Measurements from ENCODE around the gene CIAO2B. TPM values are rescaled to one million over a fixed set of nuclear protein-coding genes. Genes with fewer than 3 reads are reported as not detected.

The CIAO2B gene
- total RNA-seq, 1 experiment from 2014 or later, result 59.7 TPM

- TF ChIP-seq ZNF423 (CRISPR knock-in tag; IDR thresholded peaks at IDR 0.05) (no peak), ZNF532 (CRISPR knock-in tag; IDR thresholded peaks at IDR 0.05; ENCODE audit: borderline replicate concordance) (no peak), HMGA2 (CRISPR knock-in tag; IDR thresholded peaks at IDR 0.05) (no peak), ESRRA (CRISPR knock-in tag; IDR thresholded peaks at IDR 0.05; ENCODE audit: borderline replicate concordance) (no peak), FOXK1 (CRISPR knock-in tag; IDR thresholded peaks at IDR 0.05) (no peak), FOXP1 (CRISPR knock-in tag; IDR thresholded peaks at IDR 0.05; ENCODE audit: borderline replicate concordance) (no peak)
- TF ChIP-seq, protein P1, sequence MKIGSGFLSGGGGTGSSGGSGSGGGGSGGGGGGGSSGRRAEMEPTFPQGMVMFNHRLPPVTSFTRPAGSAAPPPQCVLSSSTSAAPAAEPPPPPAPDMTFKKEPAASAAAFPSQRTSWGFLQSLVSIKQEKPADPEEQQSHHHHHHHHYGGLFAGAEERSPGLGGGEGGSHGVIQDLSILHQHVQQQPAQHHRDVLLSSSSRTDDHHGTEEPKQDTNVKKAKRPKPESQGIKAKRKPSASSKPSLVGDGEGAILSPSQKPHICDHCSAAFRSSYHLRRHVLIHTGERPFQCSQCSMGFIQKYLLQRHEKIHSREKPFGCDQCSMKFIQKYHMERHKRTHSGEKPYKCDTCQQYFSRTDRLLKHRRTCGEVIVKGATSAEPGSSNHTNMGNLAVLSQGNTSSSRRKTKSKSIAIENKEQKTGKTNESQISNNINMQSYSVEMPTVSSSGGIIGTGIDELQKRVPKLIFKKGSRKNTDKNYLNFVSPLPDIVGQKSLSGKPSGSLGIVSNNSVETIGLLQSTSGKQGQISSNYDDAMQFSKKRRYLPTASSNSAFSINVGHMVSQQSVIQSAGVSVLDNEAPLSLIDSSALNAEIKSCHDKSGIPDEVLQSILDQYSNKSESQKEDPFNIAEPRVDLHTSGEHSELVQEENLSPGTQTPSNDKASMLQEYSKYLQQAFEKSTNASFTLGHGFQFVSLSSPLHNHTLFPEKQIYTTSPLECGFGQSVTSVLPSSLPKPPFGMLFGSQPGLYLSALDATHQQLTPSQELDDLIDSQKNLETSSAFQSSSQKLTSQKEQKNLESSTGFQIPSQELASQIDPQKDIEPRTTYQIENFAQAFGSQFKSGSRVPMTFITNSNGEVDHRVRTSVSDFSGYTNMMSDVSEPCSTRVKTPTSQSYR (CRISPR knock-in tag; IDR thresholded peaks at IDR 0.05), result no peak
- TF ChIP-seq, protein P2, sequence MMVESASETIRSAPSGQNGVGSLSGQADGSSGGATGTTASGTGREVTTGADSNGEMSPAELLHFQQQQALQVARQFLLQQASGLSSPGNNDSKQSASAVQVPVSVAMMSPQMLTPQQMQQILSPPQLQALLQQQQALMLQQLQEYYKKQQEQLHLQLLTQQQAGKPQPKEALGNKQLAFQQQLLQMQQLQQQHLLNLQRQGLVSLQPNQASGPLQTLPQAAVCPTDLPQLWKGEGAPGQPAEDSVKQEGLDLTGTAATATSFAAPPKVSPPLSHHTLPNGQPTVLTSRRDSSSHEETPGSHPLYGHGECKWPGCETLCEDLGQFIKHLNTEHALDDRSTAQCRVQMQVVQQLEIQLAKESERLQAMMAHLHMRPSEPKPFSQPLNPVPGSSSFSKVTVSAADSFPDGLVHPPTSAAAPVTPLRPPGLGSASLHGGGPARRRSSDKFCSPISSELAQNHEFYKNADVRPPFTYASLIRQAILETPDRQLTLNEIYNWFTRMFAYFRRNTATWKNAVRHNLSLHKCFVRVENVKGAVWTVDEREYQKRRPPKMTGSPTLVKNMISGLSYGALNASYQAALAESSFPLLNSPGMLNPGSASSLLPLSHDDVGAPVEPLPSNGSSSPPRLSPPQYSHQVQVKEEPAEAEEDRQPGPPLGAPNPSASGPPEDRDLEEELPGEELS (CRISPR knock-in tag; IDR thresholded peaks at IDR 0.05), result no peak
- TF ChIP-seq, protein P3, sequence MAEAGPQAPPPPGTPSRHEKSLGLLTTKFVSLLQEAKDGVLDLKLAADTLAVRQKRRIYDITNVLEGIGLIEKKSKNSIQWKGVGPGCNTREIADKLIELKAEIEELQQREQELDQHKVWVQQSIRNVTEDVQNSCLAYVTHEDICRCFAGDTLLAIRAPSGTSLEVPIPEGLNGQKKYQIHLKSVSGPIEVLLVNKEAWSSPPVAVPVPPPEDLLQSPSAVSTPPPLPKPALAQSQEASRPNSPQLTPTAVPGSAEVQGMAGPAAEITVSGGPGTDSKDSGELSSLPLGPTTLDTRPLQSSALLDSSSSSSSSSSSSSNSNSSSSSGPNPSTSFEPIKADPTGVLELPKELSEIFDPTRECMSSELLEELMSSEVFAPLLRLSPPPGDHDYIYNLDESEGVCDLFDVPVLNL (CRISPR knock-in tag; IDR thresholded peaks at IDR 0.05; ENCODE audit: borderline replicate concordance, low read depth), result no peak
- TF ChIP-seq, protein P4, sequence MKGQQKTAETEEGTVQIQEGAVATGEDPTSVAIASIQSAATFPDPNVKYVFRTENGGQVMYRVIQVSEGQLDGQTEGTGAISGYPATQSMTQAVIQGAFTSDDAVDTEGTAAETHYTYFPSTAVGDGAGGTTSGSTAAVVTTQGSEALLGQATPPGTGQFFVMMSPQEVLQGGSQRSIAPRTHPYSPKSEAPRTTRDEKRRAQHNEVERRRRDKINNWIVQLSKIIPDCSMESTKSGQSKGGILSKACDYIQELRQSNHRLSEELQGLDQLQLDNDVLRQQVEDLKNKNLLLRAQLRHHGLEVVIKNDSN (CRISPR knock-in tag; IDR thresholded peaks at IDR 0.05), result no peak
Measured at GRCh38 chr16:66911112-66911511, 23.1 kb downstream of the CIAO2B start (continued).

GRCh38 chr16:66910175-66910940 lies 23.8 kb downstream of the CIAO2B start:
- CTCF ChIA-PET, result interaction anchor here (0.6 to 4.8 kb wide), 34 partner anchors 9 to 337 kb away, joined by 3 to 53 read pairs (median 5); partner anchors contain the start of genes B3GNT9, CDH16, CES3 and CIAO2B
- Mint-ChIP-seq H3K4me3 (no peak overlapping the region), H3K4me1 (peaks cover 5% of the 10 kb centered on the region; the same call in 1 of the 2 replicates), H3K36me3 (no peaks in the 10 kb centered on the region), H3K9me3 (no peaks in the 10 kb centered on the region), H3K27ac (no peak overlapping the region), H3K27me3 (ENCODE audit: low read depth) (peaks cover 15% of the 10 kb centered on the region)
- POLR2A ChIA-PET, result interaction anchor here (1.0 kb wide), 1 partner anchor 30 kb away, joined by 3 read pairs; the partner anchor contains the start of gene PDP2
- ATAC-seq, result no peak
- DNase-seq (ENCODE audit: low spot score), result no peak
- TF ChIP-seq ATF6 (CRISPR knock-in tag; IDR thresholded peaks at IDR 0.05) (no peak), ZBTB21 (CRISPR knock-in tag; IDR thresholded peaks at IDR 0.05; ENCODE audit: borderline replicate concordance) (no peak), ZNF138 (CRISPR knock-in tag; conservative IDR thresholded peaks at IDR 0.05) (no peak), ESRRA (CRISPR knock-in tag; IDR thresholded peaks at IDR 0.05; ENCODE audit: borderline replicate concordance) (no peak), ZNF425 (CRISPR knock-in tag; conservative IDR thresholded peaks at IDR 0.05) (no peak)
- TF ChIP-seq, protein P5, sequence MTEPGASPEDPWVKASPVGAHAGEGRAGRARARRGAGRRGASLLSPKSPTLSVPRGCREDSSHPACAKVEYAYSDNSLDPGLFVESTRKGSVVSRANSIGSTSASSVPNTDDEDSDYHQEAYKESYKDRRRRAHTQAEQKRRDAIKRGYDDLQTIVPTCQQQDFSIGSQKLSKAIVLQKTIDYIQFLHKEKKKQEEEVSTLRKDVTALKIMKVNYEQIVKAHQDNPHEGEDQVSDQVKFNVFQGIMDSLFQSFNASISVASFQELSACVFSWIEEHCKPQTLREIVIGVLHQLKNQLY (CRISPR knock-in tag; IDR thresholded peaks at IDR 0.05), result no peak
